GM18526 (cell line): ENCODE measurements around the gene WDR1.

Experiments
- POLR2A ChIP-seq: IDR thresholded peaks from 3 replicates; pipeline ENCODE4 v1.6.1; 2011; ENCODE audit not compliant: insufficient read length; ENCODE audit errors: extremely low read depth

Gene WDR1

GRCh38 chr4:10108818-10109783 is 7.5 kb downstream of the WDR1 start:
- TF ChIP-seq POLR2A, result no peak

GRCh38 chr4:10108391-10108790 is 8.2 kb downstream of the WDR1 start:
- TF ChIP-seq POLR2A, result no peak

- TF ChIP-seq POLR2A, result no peak
Observed at GRCh38 chr4:10107111-10108091, 9.2 kb downstream of the WDR1 start.

- TF ChIP-seq POLR2A, result no peak
Observed at GRCh38 chr4:10106421-10107039, 10.1 kb downstream of the WDR1 start.

- no peak for TF ChIP-seq POLR2A
Observed at GRCh38 chr4:10105920-10106319, 10.7 kb downstream of the WDR1 start.

GRCh38 chr4:10105421-10105820 is 11.2 kb downstream of the WDR1 start:
- no peak for TF ChIP-seq POLR2A

GRCh38 chr4:10104991-10105276 is 11.7 kb downstream of the WDR1 start:
- no peak for TF ChIP-seq POLR2A

- TF ChIP-seq POLR2A, result no peak
Observed at GRCh38 chr4:10104211-10104990, 12.2 kb downstream of the WDR1 start.

GRCh38 chr4:10102474-10103332 is 13.9 kb downstream of the WDR1 start:
- no peak for TF ChIP-seq POLR2A

- TF ChIP-seq POLR2A, result no peak
Observed at GRCh38 chr4:10101671-10102473, 14.7 kb downstream of the WDR1 start.

- no peak for TF ChIP-seq POLR2A
Observed at GRCh38 chr4:10100734-10101216, 15.8 kb downstream of the WDR1 start.

GRCh38 chr4:10099499-10100325 is 16.9 kb downstream of the WDR1 start:
- TF ChIP-seq POLR2A, result no peak

- TF ChIP-seq POLR2A, result no peak
Observed at GRCh38 chr4:10098780-10099160, 17.8 kb downstream of the WDR1 start.
